Esophagus (tissue), 2 donors: ENCODE results near the gene CRYGN. TPM values are rescaled to one million over a fixed set of nuclear protein-coding genes. Genes with fewer than 3 reads are reported as not detected.
A peak's percentile ranks its signal among the peaks of the same experiment; 100 is the strongest.

Experiments used
- H3K27ac ChIP-seq, 2 donors: one replicate each; pipeline ENCODE4 v1.5.1; 2013; ENCODE audit warnings: low read depth in 2 of 2, mild to moderate bottlenecking in 2 of 2, inconsistent platforms in 1 of 2, low read length in 1 of 2, moderate library complexity in 1 of 2
- H3K27me3 ChIP-seq, 2 donors: one replicate each; pipeline ENCODE4 v1.6.1; 2013; ENCODE audit warnings: low read length in 2 of 2, control low read depth in 1 of 2, mild to moderate bottlenecking in 1 of 2; ENCODE audit not compliant: insufficient read depth in 2 of 2, control insufficient read depth in 1 of 2
- H3K36me3 ChIP-seq, 2 donors: one replicate each; pipeline ENCODE4 v1.6.1; 2013; ENCODE audit warnings: low read length in 1 of 2; ENCODE audit not compliant: control insufficient read depth in 2 of 2, insufficient read depth in 2 of 2
- H3K4me1 ChIP-seq, 2 donors: one replicate each; pipeline ENCODE4 v1.6.1; 2013; ENCODE audit warnings: low read length in 1 of 2; ENCODE audit not compliant: control insufficient read depth in 2 of 2, insufficient read depth in 2 of 2
- H3K4me3 ChIP-seq, 2 donors: one replicate each; pipeline ENCODE4 v1.5.1; 2013; ENCODE audit warnings: low read length in 2 of 2, mild to moderate bottlenecking in 2 of 2, low read depth in 1 of 2, moderate library complexity in 1 of 2
- H3K9me3 ChIP-seq, 2 donors: one replicate each; pipeline ENCODE4 v1.6.1; 2013; ENCODE audit warnings: mild to moderate bottlenecking in 2 of 2, low read depth in 1 of 2, low read length in 1 of 2, moderate library complexity in 1 of 2; ENCODE audit not compliant: control insufficient read depth in 2 of 2, insufficient read depth in 1 of 2
- WGBS, 2 donors: extraction: QIAGEN DNeasy Blood & Tissue Kit; methylation state at CpG; one replicate each; pipeline ENCODE4 v1.1.7; 2013; 5-methylcytosine and 5-hydroxymethylcytosine counted together
- polyA plus RNA-seq, 2 donors: library from polyadenylated mRNA; stranded (reverse); fragments of 200-250 nt; gene quantifications; one replicate each; pipeline ENCODE4 v1.2.3, GENCODE V29; 2013
- donor health status: healthy with polysubstance abuse.
- donor health status: Bipolar disorder and iron deficiency.

The CRYGN gene
- polyA plus RNA-seq = under 1 TPM in 1 of 2 donors, not detected in 1; 0.01 TPM

- no peak within 1 kb of the TSS for H3K27ac ChIP-seq
- H3K27me3 ChIP-seq = no peaks in the 10 kb centered on the region
- H3K4me1 ChIP-seq = no peaks in the 10 kb centered on the region
- no peak within 1 kb of the TSS for H3K4me3 ChIP-seq
- no peaks in the 10 kb centered on the region for H3K9me3 ChIP-seq
- no peaks in the 10 kb centered on the region for H3K36me3 ChIP-seq
- 19 to 22% methylated on average over 38 to 50 of the region's 51 CpGs for WGBS, 2 donors
These were observed at the start of gene CRYGN for GRCh38 chr7:151439855-151440798. Gene CRYGN, minus strand, starts transcription at chr7:151440141. Its CDS starts 224 bp downstream, at chr7:151439917.

- H3K27ac ChIP-seq = no peak overlapping the region
- H3K4me1 ChIP-seq = no peaks in the 10 kb centered on the region
- peaks cover 0 to 6% of the 10 kb centered on the region in 2 donors for H3K36me3 ChIP-seq
- H3K9me3 ChIP-seq = no peaks in the 10 kb centered on the region
- H3K4me3 ChIP-seq = no peak overlapping the region
- 77 to 84% methylated on average over 2 of the region's 2 CpGs for WGBS, 2 donors
- no peaks in the 10 kb centered on the region for H3K27me3 ChIP-seq
These were observed 49.6 kb upstream of the CRYGN start for GRCh38 chr7:151489498-151489897.

GRCh38 chr7:151488096-151488495 is 48.2 kb upstream of the CRYGN start:
- Histone ChIP-seq H3K36me3 (peaks cover 0 to 9% of the 10 kb centered on the region in 2 donors), H3K4me3 (no peak overlapping the region), H3K27ac (no peak overlapping the region), H3K9me3 (no peaks in the 10 kb centered on the region), H3K4me1 (no peaks in the 10 kb centered on the region), H3K27me3 (no peaks in the 10 kb centered on the region)

- H3K27ac ChIP-seq = no peak overlapping the region
- 79% methylated on average over 2 of the region's 2 CpGs for WGBS, 2 donors
These were observed 47.3 kb upstream of the CRYGN start for GRCh38 chr7:151487228-151487627.

GRCh38 chr7:151486074-151486473 is 46.1 kb upstream of the CRYGN start:
- Histone ChIP-seq H3K4me1 (peaks cover 0 to 6% of the 10 kb centered on the region in 2 donors), H3K27me3 (no peaks in the 10 kb centered on the region), H3K27ac (no peak overlapping the region), H3K9me3 (no peaks in the 10 kb centered on the region), H3K36me3 (peaks cover 0 to 9% of the 10 kb centered on the region in 2 donors), H3K4me3 (no peak overlapping the region)
- WGBS, 2 donors = 95% methylated on average over 3 of the region's 3 CpGs

More at GRCh38 chr7:151487228-151487627, 47.3 kb upstream of the CRYGN start:
- Histone ChIP-seq H3K27me3 (no peaks in the 10 kb centered on the region), H3K9me3 (no peaks in the 10 kb centered on the region), H3K36me3 (peaks cover 0 to 9% of the 10 kb centered on the region in 2 donors), H3K4me1 (peaks cover 0 to 3% of the 10 kb centered on the region in 2 donors), H3K4me3 (no peak overlapping the region)

GRCh38 chr7:151484971-151485707 is 45.2 kb upstream of the CRYGN start:
- H3K9me3 ChIP-seq = no peaks in the 10 kb centered on the region
- H3K4me1 ChIP-seq = peaks cover 0 to 6% of the 10 kb centered on the region in 2 donors
- H3K27me3 ChIP-seq = no peaks in the 10 kb centered on the region
- peak overlapping the region in 1 of 2 donors; percentile 72 for H3K27ac ChIP-seq
- 60% methylated on average over 7 of the region's 7 CpGs for WGBS, 2 donors
- peaks cover 0 to 9% of the 10 kb centered on the region in 2 donors for H3K36me3 ChIP-seq
- H3K4me3 ChIP-seq = no peak overlapping the region

- Histone ChIP-seq H3K36me3 (peaks cover 0 to 5% of the 10 kb centered on the region in 2 donors), H3K9me3 (no peaks in the 10 kb centered on the region), H3K27me3 (no peaks in the 10 kb centered on the region), H3K4me3 (no peak overlapping the region), H3K27ac (peak overlapping the region; percentile 19 to 56), H3K4me1 (peaks cover 0 to 6% of the 10 kb centered on the region in 2 donors)
- WGBS, 2 donors = 90 to 100% methylated on average over 1 of the region's 1 CpG
These were observed 43.7 kb upstream of the CRYGN start for GRCh38 chr7:151483711-151483983.

- Histone ChIP-seq H3K27me3 (no peaks in the 10 kb centered on the region), H3K27ac (peak overlapping the region; percentile 16 to 56), H3K9me3 (no peaks in the 10 kb centered on the region), H3K4me1 (peaks cover 0 to 6% of the 10 kb centered on the region in 2 donors), H3K36me3 (peaks cover 0 to 5% of the 10 kb centered on the region in 2 donors), H3K4me3 (no peak overlapping the region)
- WGBS, 2 donors = 76 to 86% methylated on average over 8 of the region's 8 CpGs
These were observed 43.2 kb upstream of the CRYGN start for GRCh38 chr7:151482883-151483710.
